ENCODE data around the gene PPFIBP2.
A peak's percentile ranks its signal among the peaks of the same experiment; 100 is the strongest.

PPFIBP2 gene

DNA sequence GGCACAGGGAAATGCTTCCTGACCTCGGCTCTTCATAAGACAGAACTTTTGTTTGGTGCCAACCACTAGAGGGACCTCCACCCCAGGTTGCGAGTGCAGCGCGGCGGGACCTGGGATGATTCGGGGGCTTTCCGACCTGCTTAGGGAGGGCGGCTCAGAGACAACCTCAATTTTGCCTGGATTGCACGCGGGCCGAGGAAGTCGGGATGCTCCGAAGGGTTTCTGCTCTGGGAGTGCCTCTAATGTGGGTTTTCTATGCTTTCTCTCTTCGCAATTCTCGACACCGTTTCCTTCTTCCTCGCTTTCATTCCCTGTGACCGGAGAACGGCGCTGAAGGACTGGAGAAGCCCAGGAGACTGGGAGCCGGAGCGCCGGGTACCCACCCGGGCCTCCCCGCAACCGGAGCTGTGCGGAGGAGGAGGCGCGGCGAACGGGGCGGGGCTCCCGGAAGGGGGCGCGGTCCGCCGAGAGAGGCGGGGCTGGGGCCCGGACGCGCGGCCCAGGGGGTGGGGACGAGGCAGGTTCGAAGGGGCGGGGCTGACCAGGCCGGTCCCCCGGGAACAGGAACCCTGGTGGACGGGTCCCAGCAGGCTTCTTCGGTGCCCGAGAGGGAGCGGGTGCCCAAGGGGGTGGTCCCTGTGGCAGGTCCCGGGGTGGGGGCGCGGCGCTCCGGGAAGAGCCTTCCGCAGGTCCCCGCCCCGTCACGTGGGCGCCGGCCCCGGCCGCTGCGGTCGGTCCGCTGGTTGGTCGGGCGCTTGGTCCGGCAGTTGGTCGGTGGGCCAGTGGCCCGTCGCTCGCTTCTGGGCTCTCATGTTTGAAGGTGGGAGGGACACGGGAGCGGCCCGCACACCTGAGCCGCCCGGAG is at the start of gene PPFIBP2:
Gene PPFIBP2 (plus strand): TSS at position 766 of the 865 bp plus-strand sequence. CDS start 35,477 bp downstream, outside the sequence.
- peak; percentile 89 to 96 (median 90) for DNase-seq

GRCh38 chr11:7467652-7468051 is 46.1 kb upstream of the PPFIBP2 start:
- peak; percentile 29 to 62 (median 50) for DNase-seq

- no peak for DNase-seq
Measured at GRCh38 chr11:7469351-7469865, 44.4 kb upstream of the PPFIBP2 start.

DNA sequence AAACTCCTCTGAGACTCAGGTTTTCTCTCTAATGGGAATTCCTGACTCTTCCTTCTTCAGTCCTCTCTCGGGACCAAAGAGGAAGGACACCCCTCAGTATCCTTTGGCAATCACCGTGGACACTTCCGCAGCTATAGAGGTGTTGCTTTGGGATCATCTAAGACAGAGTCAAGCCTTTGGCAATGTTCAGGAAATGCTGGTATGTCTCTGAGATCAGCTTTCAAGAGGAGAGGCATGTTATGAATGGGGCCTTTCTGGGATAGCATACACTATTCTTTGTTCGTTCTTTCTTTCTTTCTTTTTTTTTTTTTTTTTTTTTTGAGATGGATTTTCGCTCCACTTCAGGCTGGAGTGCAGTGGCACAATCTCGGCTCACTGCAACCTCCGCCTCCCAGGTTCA is 42.7 kb upstream of the PPFIBP2 start:
- no peak for DNase-seq

GRCh38 chr11:7473717-7474116 is 40.1 kb upstream of the PPFIBP2 start:
- peak; percentile 39 to 52 (median 50) for DNase-seq

DNA sequence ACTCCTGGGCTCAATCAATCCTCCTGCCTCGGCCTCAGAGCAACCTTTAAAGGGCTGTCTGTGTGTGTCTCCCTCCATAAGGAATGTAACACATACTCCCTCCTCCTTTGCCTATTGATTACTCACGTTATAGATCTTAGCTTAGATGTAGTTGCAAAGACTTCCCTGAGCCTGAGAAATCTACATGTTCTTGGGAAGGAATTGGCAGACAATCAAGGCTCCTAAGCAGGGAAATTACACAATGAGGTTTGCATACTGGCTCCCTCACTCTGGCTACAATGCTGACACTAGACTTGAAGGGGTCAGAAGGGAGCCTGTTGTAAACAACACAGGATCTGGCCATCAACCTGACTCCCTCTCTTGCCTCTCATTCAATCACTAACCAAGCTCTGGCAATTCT is 33.7 kb upstream of the PPFIBP2 start:
- no peak for DNase-seq

- DNase-seq = no peak
Measured at GRCh38 chr11:7484131-7484530, 29.7 kb upstream of the PPFIBP2 start.

- no peak for DNase-seq
Measured at GRCh38 chr11:7484645-7485044, 29.2 kb upstream of the PPFIBP2 start.

DNA sequence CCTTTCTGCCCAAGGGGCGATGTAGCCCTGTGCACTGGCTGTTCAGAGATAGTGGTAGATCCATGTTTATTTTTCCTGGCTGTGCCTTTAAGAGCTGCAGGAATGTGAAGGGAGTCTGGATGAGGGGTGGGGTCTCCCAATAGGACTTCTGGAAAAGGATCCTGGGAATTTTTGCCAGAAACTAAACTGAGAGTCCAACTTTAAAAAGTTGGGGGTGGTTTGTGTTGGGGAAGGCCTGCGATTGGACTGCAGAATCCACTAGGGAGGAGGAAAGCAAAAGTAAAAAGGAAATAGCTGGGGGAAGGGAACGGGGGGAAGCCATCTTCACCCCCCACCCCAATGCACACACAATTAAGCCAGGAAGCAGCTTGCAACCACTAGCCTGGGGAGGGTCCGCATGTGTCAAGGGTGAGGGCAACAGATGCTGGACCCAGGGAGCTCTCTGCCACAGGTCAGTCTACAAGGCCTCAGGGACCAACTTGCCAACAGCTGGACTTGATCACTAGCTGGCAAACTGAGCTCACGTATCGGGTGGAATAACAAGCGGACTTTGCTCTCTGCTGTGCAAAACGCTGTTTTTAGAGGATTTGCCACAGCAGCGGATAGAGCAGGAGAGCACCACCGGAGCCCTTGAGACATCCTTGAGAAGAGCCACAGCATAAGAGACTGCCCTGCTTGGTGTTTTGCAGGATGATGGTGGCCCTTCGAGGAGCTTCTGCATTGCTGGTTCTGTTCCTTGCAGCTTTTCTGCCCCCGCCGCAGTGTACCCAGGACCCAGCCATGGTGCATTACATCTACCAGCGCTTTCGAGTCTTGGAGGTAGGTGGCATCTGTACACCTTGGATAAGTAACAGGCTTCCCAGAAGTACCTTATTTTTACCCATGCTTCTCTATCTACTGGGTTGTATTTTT is 28.4 kb upstream of the PPFIBP2 start, which contains the start of gene OLFML1:
Gene OLFML1 (plus strand): TSS at position 321 of the 912 bp plus-strand sequence. CDS start 370 bp downstream, at position 691.
- DNase-seq = no peak

DNA sequence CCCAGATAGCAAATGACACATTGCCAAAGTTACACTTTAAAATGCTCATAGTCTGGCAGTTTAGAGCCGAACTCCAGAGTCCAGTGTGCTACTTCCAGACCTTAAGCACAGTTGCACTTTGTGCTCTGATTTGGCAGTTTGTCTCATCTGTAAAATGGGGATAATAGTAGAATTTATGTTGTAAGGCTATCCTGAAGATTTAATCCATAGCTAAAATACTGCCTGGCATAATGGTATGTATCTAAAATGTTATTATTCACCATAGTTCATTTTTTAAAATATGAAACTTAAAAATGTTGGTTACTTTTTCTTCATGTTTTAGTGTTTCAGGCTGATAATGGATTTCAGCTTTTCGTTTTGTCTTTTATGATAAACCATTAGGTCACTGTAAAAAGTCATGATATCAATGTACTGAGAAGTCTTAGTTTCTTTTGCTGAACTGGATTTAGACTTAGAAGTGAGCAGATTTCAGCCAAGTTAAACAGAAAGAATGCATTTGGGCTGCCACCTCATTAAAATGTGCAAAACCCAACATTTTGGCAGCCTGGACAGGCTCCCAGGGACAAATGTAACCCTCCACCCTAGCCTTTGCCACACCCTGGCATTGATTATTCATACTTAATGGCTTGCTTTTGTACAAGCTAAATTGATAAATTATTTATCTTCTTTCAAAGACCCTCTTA is 27.6 kb upstream of the PPFIBP2 start:
- DNase-seq = no peak

DNA sequence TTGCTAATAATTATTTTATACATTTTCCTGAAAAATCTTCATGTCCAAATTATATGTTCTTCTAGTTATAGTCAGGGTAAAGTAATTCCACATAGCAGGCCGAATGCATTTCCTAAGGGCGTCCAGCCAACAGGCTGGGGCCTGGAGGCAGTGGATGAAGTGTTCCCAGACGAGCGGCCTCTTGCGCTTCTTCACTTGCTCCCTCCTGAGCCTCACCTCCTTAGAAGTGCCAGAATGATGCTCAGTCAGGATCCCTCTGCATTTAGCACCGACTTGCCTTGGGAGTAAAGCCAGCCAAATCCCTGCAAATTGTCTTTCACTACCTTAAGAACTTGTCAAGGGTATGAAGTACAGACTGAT is 27.0 kb upstream of the PPFIBP2 start:
- no peak for DNase-seq

- no peak for DNase-seq
Measured at GRCh38 chr11:7487360-7487759, 26.4 kb upstream of the PPFIBP2 start.

- DNase-seq = no peak
Measured at GRCh38 chr11:7488681-7489080, 25.1 kb upstream of the PPFIBP2 start.

DNA sequence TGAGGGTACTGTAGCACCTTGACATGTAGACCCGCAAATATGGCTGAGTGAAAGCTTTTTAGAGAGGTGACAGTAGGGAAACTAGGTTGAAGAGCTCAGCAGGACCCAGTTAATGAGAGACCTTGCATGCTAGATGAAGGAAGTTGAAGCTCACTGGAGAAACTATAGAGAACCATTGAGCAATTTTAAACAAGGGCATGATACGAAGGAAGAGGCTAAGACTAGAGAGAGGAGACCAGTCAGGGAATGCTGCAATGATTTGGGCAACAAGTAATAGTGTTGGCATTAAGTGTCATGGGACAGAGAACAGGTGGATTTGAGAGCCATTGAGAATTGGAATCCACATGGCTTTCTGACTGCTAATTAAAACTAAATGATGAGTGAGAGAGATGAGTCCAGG is 24.4 kb upstream of the PPFIBP2 start:
- peak; percentile 6 to 48 (median 35) for DNase-seq

DNA sequence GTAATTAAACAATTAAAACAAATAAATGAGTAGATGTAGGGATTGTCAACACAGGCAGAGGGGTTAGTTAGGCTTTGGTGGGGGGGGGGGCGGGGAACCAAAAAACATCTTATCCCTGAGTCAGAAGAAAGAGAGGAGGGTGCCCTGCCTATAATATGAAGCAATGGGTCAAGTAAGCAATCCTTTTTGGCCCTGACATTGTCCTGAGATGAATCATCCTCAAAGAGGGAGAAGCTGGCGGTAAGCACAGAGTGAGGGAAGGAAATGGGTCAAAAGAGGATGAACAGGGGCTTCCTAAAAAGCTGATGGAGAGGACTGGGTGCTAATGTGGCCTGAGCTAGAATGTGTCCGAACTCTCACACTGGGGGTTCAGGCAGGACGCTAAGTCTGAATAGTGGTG is 23.7 kb upstream of the PPFIBP2 start:
- peak; percentile 52 to 74 (median 66) for DNase-seq

GRCh38 chr11:7490535-7490934 is 23.3 kb upstream of the PPFIBP2 start:
- no peak for DNase-seq

GRCh38 chr11:7492253-7492652 is 21.5 kb upstream of the PPFIBP2 start:
- DNase-seq = no peak

- no peak for DNase-seq
Measured at GRCh38 chr11:7493670-7494069, 20.1 kb upstream of the PPFIBP2 start.

DNA sequence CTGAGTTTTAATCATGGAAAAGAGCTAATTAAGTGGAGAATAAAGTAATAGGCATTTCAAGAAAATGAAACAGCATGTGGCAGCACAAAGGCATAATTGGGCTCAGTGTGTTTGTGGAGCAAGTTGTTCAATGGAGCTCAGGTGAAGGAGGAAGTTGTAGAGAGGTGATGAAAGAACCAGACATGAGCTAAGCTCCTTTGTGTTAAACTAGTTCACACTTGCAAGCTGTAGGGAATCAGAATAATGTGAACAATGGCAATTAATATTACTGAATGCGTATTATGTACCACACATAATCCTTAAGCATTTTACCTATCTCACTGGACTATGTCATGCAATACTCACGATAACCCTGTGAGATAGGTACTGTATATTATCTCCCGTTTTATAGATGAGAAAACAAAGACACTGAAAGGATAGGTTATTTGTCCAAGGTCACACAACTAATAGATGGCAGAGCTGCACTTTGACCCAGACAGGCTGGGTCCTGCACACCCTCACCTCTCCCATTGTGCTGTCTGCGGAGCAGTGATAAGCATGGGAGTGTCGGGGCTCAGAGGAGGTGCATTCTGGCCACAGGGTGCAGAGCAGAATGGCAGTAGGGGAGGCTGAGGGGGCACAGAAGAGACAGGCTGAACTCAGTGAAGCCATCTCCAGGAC is 19.6 kb upstream of the PPFIBP2 start:
- DNase-seq = no peak

GRCh38 chr11:7495882-7496551 is 17.8 kb upstream of the PPFIBP2 start:
- DNase-seq = peak; percentile 67 to 87 (median 83)

GRCh38 chr11:7498193-7498592 is 15.6 kb upstream of the PPFIBP2 start:
- peak; percentile 53 to 65 (median 63) for DNase-seq

- peak in 1 of 3 donors; percentile 29 for DNase-seq
Measured at GRCh38 chr11:7499081-7499480, 14.7 kb upstream of the PPFIBP2 start.

Measured in suppressor macrophage treated with lipopolysaccharide for 1 hour (primary cell).